HG03354 (cell line): ENCODE results near the gene VIPR1.
"Not testable (repeated sequence)": the region's sequence is repeated elsewhere in the genome, so short reads cannot be mapped to it uniquely, and the experiment has no call there.

Experiments
- ATAC-seq: cut with Tn5 transposase; IDR thresholded peaks from one replicate; pipeline ENCODE4 v1.9.1; 2021; ENCODE audit warnings: mild to moderate bottlenecking; ENCODE audit not compliant: unreplicated experiment, poor library complexity, severe bottlenecking

Gene VIPR1

GRCh38 chr3:42556817-42557216, 54.4 kb downstream of the VIPR1 start:
- ATAC-seq = not testable (repeated sequence)

GRCh38 chr3:42557854-42558253, 55.4 kb downstream of the VIPR1 start:
- ATAC-seq = no peak

- no peak for ATAC-seq
Measured at GRCh38 chr3:42562047-42562907, 59.8 kb downstream of the VIPR1 start.

- ATAC-seq = no peak
Measured at GRCh38 chr3:42569593-42570142, 67.2 kb downstream of the VIPR1 start.

- ATAC-seq = no peak
Measured at GRCh38 chr3:42572278-42572677, 69.8 kb downstream of the VIPR1 start.

GRCh38 chr3:42575137-42575741, 72.8 kb downstream of the VIPR1 start:
- no peak for ATAC-seq

GRCh38 chr3:42578054-42578453, 75.6 kb downstream of the VIPR1 start:
- ATAC-seq = no peak

GRCh38 chr3:42579346-42579745, 76.9 kb downstream of the VIPR1 start:
- ATAC-seq = not testable (repeated sequence)

GRCh38 chr3:42581400-42581708, 78.9 kb downstream of the VIPR1 start:
- peak; percentile 4 for ATAC-seq

- peak; percentile 97 for ATAC-seq
Measured at GRCh38 chr3:42581709-42582473, 79.4 kb downstream of the VIPR1 start, which contains the start of gene SEC22C. TSS of gene SEC22C (minus strand) at chr3:42581967. CDS start at chr3:42569046, 12,921 bp downstream.

GRCh38 chr3:42582474-42583070, 80.1 kb downstream of the VIPR1 start:
- no peak for ATAC-seq
